Natural killer cell treated with Interleukin-12 subunit alpha and Interleukin-12 subunit beta and Interleukin-15 and Interleukin-18, amount 100 ng/mL, for 72 hours (primary cell): Measurements from ENCODE around the gene NSL1. TPM values are rescaled to one million over a fixed set of nuclear protein-coding genes. Genes with fewer than 3 reads are reported as not detected.

ENCODE experiments used
- total RNA-seq, 2 donors: library from RNA; stranded (reverse); gene quantifications; one replicate each; pipeline ENCODE4 v1.2.3, GENCODE V29; 2022

NSL1 gene
- total RNA-seq, 2 donors from 2014 or later: 27.7 to 44.7 TPM

Other genes starting within 250 kb of the NSL1 start
- gene ATF3, start 183.0 kb downstream of the NSL1 start, total RNA-seq: 10 to 100 TPM; 15.4 to 16.9 TPM
- gene BATF3, start 91.9 kb downstream of the NSL1 start, total RNA-seq: 100 to 1,000 TPM in 1 of 2 donors, 10 to 100 TPM in 1; 46.6 to 137 TPM
- gene TATDN3, start 117 bp upstream of the NSL1 start, total RNA-seq: 1 to 10 TPM; 5.7 to 9.8 TPM
- gene SPATA45, start 55.9 kb upstream of the NSL1 start, total RNA-seq: under 1 TPM in 1 of 2 donors, not detected in 1; 0.86 TPM
- gene FLVCR1, start 66.5 kb upstream of the NSL1 start, total RNA-seq: 10 to 100 TPM; 15.6 to 22.1 TPM
- gene VASH2, start 158.8 kb upstream of the NSL1 start, total RNA-seq: under 1 TPM in 1 of 2 donors, not detected in 1; 0.81 TPM
- gene ANGEL2, start 224.1 kb upstream of the NSL1 start, total RNA-seq: 10 to 100 TPM; 40.0 to 58.4 TPM